Kidney epithelial cell (primary cell): Measurements from ENCODE around the gene EPX. TPM values are rescaled to one million over a fixed set of nuclear protein-coding genes. Genes with fewer than 3 reads are reported as not detected.

Experiments
- DNase-seq: peaks from one replicate; pipeline ENCODE4 v3.0.0-alpha.2; 2010; ENCODE audit warnings: low read depth
- H3K27me3 ChIP-seq: 2 replicates; pipeline ENCODE4 v1.6.0; 2011; ENCODE audit warnings: low read length; ENCODE audit not compliant: control insufficient read depth, insufficient read depth
- H3K36me3 ChIP-seq: 2 replicates; pipeline ENCODE4 v1.5.1; 2011; ENCODE audit warnings: low read length; ENCODE audit not compliant: control insufficient read depth, insufficient read depth
- H3K4me3 ChIP-seq: 2 replicates; pipeline ENCODE4 v1.5.1; 2011; ENCODE audit warnings: low read depth, mild to moderate bottlenecking, control low read depth, low read length
- total RNA-seq: library from RNA; depleted of rRNA; stranded (reverse); fragments of >200 nt; gene quantifications from 2 replicates; pipeline ENCODE4 v1.2.3, GENCODE V29; 2015
- TF ChIP-seq, protein P1 (sequence below): IDR thresholded peaks from 2 replicates; pipeline ENCODE4 v1.5.1; 2011; ENCODE audit warnings: mild to moderate bottlenecking, moderate library complexity, low read length, control low read depth, inconsistent platforms; ENCODE audit not compliant: insufficient read depth, poor library complexity, severe bottlenecking

The EPX gene
- total RNA-seq, 1 donor from 2014 or later, result not detected

DNA sequence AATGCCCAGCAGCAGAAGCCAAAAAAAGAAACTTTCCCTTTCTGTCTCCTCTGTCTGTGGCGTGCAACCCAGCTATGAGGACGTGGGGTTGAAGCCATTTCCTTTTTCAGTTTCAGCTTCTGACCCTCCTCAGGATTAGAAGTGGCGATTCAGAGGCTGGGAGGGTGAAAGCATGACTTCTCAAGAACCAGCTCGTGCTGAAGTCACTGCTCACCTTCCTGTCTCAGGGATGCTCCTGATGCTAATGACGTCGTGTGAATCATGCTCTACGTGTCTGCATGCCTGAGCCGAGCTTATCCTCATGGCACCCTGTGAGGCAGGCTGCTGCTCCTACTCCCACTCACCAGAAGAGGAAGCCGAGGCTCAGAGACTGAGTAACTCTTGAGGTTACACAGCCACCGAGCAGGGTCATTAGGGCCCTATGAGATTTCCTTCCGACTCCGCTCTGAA, 40.2 kb downstream of the EPX start:
- peak; percentile 88 for DNase-seq
- Histone ChIP-seq H3K36me3 (no peaks in the 10 kb centered on the region), H3K27me3 (peaks cover 3% of the 10 kb centered on the region), H3K4me3 (no peak overlapping the region)
- TF ChIP-seq, protein P1, sequence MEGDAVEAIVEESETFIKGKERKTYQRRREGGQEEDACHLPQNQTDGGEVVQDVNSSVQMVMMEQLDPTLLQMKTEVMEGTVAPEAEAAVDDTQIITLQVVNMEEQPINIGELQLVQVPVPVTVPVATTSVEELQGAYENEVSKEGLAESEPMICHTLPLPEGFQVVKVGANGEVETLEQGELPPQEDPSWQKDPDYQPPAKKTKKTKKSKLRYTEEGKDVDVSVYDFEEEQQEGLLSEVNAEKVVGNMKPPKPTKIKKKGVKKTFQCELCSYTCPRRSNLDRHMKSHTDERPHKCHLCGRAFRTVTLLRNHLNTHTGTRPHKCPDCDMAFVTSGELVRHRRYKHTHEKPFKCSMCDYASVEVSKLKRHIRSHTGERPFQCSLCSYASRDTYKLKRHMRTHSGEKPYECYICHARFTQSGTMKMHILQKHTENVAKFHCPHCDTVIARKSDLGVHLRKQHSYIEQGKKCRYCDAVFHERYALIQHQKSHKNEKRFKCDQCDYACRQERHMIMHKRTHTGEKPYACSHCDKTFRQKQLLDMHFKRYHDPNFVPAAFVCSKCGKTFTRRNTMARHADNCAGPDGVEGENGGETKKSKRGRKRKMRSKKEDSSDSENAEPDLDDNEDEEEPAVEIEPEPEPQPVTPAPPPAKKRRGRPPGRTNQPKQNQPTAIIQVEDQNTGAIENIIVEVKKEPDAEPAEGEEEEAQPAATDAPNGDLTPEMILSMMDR, result no peak

- Histone ChIP-seq H3K27me3 (peaks cover 6% of the 10 kb centered on the region), H3K36me3 (no peaks in the 10 kb centered on the region), H3K4me3 (no peak overlapping the region)
- DNase-seq, result no peak
- TF ChIP-seq, protein P1, result no peak
These were observed 41.0 kb downstream of the EPX start for GRCh38 chr17:58233543-58233942.

DNA sequence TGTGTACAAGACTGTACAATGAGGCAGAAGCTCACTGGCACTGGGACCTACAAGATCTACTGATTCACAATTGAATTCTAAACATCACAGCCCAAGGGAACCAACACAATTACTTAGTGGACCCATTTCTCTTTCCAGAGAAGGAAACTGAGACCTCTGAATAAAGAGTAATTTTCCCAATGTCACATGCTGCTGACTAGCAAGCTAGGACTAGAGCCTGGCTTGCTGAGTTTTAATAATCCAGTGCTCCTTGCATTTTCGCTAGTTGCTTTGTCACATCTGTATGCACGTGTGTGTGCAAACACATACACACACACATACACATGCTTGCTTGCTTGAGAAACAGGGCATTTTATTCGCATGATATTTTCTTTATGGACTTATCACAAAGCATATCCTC, 42.0 kb downstream of the EPX start:
- H3K27me3 ChIP-seq, result peaks cover 6% of the 10 kb centered on the region
- TF ChIP-seq, protein P1, result no peak
- H3K4me3 ChIP-seq, result no peak overlapping the region
- DNase-seq, result no peak
- H3K36me3 ChIP-seq, result no peaks in the 10 kb centered on the region

GRCh38 chr17:58235821-58236220, 43.3 kb downstream of the EPX start:
- Histone ChIP-seq H3K4me3 (no peak overlapping the region), H3K27me3 (peaks cover 6% of the 10 kb centered on the region), H3K36me3 (no peaks in the 10 kb centered on the region)
- TF ChIP-seq, protein P1, result no peak
- no peak for DNase-seq

- TF ChIP-seq, protein P1, result no peak
- H3K27me3 ChIP-seq, result peaks cover 6% of the 10 kb centered on the region
- DNase-seq, result no peak
These were observed 43.9 kb downstream of the EPX start for GRCh38 chr17:58236394-58236793.

DNA sequence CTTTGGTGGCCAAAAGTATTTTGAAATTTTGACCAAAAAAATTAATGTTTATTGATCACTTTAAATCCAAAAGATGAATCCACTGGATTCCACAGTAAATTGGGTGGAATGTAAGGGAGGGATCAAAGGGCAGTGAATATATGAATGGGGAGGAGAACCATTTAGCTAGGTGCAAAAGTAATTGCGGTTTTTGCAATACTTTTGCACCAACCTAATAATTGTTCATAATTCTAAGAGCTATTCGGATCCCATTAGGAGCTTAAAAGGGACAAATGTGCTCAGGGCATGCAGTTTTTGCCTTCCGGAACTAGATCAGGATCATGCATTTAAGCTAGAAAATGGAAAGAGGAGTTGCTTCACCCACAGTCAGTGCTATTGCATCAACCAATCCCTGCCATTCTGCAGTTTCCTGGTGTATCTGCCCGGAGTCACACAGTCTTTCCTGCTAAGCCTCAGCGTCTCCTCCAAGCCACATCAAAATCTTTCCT, 45.7 kb downstream of the EPX start, which contains the start of gene LPO:
Gene LPO (plus strand): TSS at position 438 of the 488 bp plus-strand sequence. CDS start 4,396 bp downstream, outside the sequence.
- TF ChIP-seq, protein P1, result no peak
- DNase-seq, result no peak
- Histone ChIP-seq H3K4me3 (no peak within 1 kb of the TSS), H3K36me3 (no peaks in the 10 kb centered on the region), H3K27me3 (peaks cover 19% of the 10 kb centered on the region)

More at GRCh38 chr17:58236394-58236793, 43.9 kb downstream of the EPX start:
- Histone ChIP-seq H3K4me3 (no peak overlapping the region), H3K36me3 (no peaks in the 10 kb centered on the region)
